OCI-LY7 (cell line): ENCODE measurements around the gene FHIT.

ENCODE experiments used
- EZH2phosphoT487 ChIP-seq: fragments of 200-600 bp; sonication (generic); IDR thresholded peaks from 2 replicates; pipeline ENCODE4 v1.6.1; 2018; ENCODE audit warnings: low read depth, borderline replicate concordance, mild to moderate bottlenecking, mixed run types, antibody characterized with exemption, low read length, moderate library complexity, mixed read lengths
- TF ChIP-seq, protein P1 (sequence below): fragments of 200-600 bp; sonication (generic); conservative IDR thresholded peaks from 2 replicates; pipeline ENCODE4 v1.5.1; 2014; ENCODE audit warnings: mild to moderate bottlenecking, antibody characterized with exemption, low read length, moderate library complexity, mixed read lengths

DNA sequence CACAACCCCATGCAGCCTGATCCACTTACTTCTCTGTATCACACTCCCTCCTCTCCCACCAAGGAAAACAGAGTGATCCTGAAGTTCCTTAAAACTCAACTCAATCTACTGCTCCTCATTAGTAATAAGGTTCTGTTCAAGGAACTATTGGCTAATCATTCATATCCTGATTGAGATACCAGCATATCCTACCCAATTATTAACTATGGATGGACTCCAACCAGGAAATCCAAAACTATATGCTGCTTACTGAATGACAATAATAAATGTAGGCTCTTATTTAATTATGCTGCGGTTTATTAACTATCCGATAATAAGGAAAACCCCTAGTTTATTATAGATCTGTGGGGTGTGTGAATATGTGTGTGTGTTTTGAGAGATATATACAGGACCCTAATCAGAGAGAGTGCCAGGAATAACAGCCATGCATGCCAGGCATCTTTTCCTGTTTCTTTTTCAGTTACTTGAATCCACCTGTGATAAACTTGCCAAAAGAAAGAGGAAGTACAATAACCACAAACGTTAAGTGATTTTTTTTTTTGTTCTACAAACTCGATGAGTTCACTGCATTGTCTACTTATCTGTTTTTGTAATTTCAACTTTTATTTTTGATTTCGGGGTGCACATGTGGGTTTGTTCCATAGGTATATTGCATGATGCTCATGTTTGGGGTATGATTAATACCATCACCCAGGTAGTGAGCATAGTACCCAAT, 1169.7 kb downstream of the FHIT start:
- TF ChIP-seq, protein P1, sequence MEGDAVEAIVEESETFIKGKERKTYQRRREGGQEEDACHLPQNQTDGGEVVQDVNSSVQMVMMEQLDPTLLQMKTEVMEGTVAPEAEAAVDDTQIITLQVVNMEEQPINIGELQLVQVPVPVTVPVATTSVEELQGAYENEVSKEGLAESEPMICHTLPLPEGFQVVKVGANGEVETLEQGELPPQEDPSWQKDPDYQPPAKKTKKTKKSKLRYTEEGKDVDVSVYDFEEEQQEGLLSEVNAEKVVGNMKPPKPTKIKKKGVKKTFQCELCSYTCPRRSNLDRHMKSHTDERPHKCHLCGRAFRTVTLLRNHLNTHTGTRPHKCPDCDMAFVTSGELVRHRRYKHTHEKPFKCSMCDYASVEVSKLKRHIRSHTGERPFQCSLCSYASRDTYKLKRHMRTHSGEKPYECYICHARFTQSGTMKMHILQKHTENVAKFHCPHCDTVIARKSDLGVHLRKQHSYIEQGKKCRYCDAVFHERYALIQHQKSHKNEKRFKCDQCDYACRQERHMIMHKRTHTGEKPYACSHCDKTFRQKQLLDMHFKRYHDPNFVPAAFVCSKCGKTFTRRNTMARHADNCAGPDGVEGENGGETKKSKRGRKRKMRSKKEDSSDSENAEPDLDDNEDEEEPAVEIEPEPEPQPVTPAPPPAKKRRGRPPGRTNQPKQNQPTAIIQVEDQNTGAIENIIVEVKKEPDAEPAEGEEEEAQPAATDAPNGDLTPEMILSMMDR: no peak
- TF ChIP-seq EZH2phosphoT487: no peak
